ENCODE measurements around the gene CEACAM4.

GRCh38 chr19:41569481-41570150 is 57.3 kb downstream of the CEACAM4 start:
- TF ChIP-seq, protein P1, sequence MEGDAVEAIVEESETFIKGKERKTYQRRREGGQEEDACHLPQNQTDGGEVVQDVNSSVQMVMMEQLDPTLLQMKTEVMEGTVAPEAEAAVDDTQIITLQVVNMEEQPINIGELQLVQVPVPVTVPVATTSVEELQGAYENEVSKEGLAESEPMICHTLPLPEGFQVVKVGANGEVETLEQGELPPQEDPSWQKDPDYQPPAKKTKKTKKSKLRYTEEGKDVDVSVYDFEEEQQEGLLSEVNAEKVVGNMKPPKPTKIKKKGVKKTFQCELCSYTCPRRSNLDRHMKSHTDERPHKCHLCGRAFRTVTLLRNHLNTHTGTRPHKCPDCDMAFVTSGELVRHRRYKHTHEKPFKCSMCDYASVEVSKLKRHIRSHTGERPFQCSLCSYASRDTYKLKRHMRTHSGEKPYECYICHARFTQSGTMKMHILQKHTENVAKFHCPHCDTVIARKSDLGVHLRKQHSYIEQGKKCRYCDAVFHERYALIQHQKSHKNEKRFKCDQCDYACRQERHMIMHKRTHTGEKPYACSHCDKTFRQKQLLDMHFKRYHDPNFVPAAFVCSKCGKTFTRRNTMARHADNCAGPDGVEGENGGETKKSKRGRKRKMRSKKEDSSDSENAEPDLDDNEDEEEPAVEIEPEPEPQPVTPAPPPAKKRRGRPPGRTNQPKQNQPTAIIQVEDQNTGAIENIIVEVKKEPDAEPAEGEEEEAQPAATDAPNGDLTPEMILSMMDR (conservative IDR thresholded peaks at IDR 0.05; ENCODE audit: low read depth, low read length), result no peak
- TF ChIP-seq EZH2 (IDR thresholded peaks at IDR 0.05; ENCODE audit: borderline replicate concordance, low read depth, low read length, poor library complexity, severe bottlenecking), result no peak
